OCI-LY1 (cell line): Measurements from ENCODE around the gene ZNF502.

ENCODE experiments used
- H2AFZ ChIP-seq: fragments of 200-600 bp; sonication (generic), shearing (Covaris generic); 2 replicates; pipeline ENCODE4 v1.6.0; 2014; ENCODE audit warnings: antibody characterized with exemption, mild to moderate bottlenecking, low read length
- H3F3A ChIP-seq: fragments of 200-600 bp; sonication (generic), shearing (Covaris generic); 2 replicates; pipeline ENCODE4 v1.6.0; 2014; ENCODE audit warnings: mild to moderate bottlenecking, antibody characterized with exemption, low read length, moderate library complexity; ENCODE audit not compliant: insufficient read depth
- H3K27ac ChIP-seq: fragments of 200-600 bp; sonication (generic); 2 replicates; pipeline ENCODE4 v1.5.1; 2014; ENCODE audit warnings: low read length, mixed run types, mild to moderate bottlenecking, low read depth; ENCODE audit not compliant: poor library complexity, severe bottlenecking
- H3K27me3 ChIP-seq: fragments of 200-600 bp; sonication (generic); 2 replicates; pipeline ENCODE4 v1.6.0; 2014; ENCODE audit warnings: antibody characterized with exemption, mild to moderate bottlenecking, low read length, moderate library complexity; ENCODE audit not compliant: insufficient read depth
- H3K36me3 ChIP-seq: fragments of 200-600 bp; sonication (generic); 2 replicates; pipeline ENCODE4 v1.6.1; 2014; ENCODE audit warnings: mild to moderate bottlenecking, antibody characterized with exemption, low read length, moderate library complexity, mixed read lengths; ENCODE audit not compliant: insufficient read depth
- H3K4me1 ChIP-seq: fragments of 200-600 bp; sonication (generic); 2 replicates; pipeline ENCODE4 v1.5.1; 2014; ENCODE audit warnings: mild to moderate bottlenecking, low read length, moderate library complexity; ENCODE audit not compliant: insufficient read depth, severe bottlenecking
- H3K4me2 ChIP-seq: fragments of 200-600 bp; sonication (generic), shearing (Covaris generic); 2 replicates; pipeline ENCODE4 v1.6.1; 2014; ENCODE audit warnings: low read length
- H3K4me3 ChIP-seq: fragments of 200-600 bp; sonication (generic); 2 replicates; pipeline ENCODE4 v1.5.1; 2014; ENCODE audit warnings: low read length, low read depth, mild to moderate bottlenecking, mixed read lengths; ENCODE audit not compliant: poor library complexity, severe bottlenecking
- H3K79me2 ChIP-seq: fragments of 200-600 bp; shearing (Covaris generic); 2 replicates; pipeline ENCODE4 v1.6.1; 2016; ENCODE audit warnings: mixed run types, low read length, mixed read lengths; ENCODE audit not compliant: insufficient read depth
- H3K9ac ChIP-seq: fragments of 200-600 bp; sonication (generic), shearing (Covaris generic); 2 replicates; pipeline ENCODE4 v1.6.1; 2014; ENCODE audit warnings: mild to moderate bottlenecking, low read length, mixed read lengths
- H3K9me2 ChIP-seq: fragments of 200-600 bp; sonication (generic), shearing (Covaris generic); 2 replicates; pipeline ENCODE4 v1.6.1; 2014; ENCODE audit warnings: low read depth, mild to moderate bottlenecking, low read length, mixed read lengths
- H3K9me3 ChIP-seq: fragments of 200-600 bp; shearing (Covaris generic); 2 replicates; pipeline ENCODE4 v1.6.1; 2014; ENCODE audit warnings: low read length, mixed read lengths
- H4K20me1 ChIP-seq: fragments of 200-600 bp; sonication (generic), shearing (Covaris generic); 2 replicates; pipeline ENCODE4 v1.6.0; 2016; ENCODE audit warnings: mild to moderate bottlenecking, low read length; ENCODE audit not compliant: insufficient read depth
- EZH2 ChIP-seq: fragments of 200-600 bp; sonication (generic), shearing (Covaris generic); IDR thresholded peaks from 2 replicates; pipeline ENCODE4 v1.8.0; 2017; ENCODE audit warnings: borderline replicate concordance, mixed run types, mild to moderate bottlenecking, antibody characterized with exemption, low read length, moderate library complexity, mixed read lengths
- TF ChIP-seq, protein P1 (sequence below): fragments of 200-600 bp; sonication (generic), shearing (Covaris generic); IDR thresholded peaks from 2 replicates; pipeline ENCODE4 v1.5.1; 2017; ENCODE audit warnings: mild to moderate bottlenecking, antibody characterized with exemption, low read length, moderate library complexity, mixed read lengths

ZNF502 gene

DNA sequence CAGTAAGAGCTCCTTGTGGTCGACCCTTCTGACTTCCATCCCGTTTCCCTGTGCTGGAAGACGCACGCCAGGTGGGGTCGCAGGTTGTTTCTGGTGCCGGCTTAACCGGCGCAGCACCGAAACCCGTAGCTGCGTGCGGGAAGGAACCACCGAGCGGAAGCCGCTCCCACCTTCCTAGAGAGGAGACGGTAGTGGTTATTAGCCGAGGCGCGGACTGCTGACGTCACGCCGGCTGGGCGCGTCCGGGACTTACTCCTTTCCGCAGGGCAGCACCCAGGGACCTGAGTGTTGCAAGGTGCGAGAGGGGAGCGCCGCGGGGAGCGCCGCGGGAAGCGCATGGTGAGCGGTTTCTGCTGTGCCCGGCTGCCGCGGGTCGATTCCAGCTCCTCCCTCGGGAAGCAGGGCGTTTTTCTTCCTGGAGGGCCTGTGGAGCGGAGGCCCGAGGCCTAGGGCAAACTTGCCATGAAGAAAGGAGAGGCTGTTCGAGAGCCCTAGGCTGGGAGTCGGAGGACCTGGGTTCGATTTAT lies 17.0 kb downstream of the ZNF502 start, which contains the start of gene ZNF501:
ZNF501 (plus strand) TSS at position 252 of the 527 bp plus-strand sequence. CDS start 4,787 bp downstream, outside the sequence.
- H3K36me3 ChIP-seq = no peaks in the 10 kb centered on the region
- H3K27me3 ChIP-seq = no peaks in the 10 kb centered on the region
- no peak for TF ChIP-seq EZH2
- TF ChIP-seq, protein P1, sequence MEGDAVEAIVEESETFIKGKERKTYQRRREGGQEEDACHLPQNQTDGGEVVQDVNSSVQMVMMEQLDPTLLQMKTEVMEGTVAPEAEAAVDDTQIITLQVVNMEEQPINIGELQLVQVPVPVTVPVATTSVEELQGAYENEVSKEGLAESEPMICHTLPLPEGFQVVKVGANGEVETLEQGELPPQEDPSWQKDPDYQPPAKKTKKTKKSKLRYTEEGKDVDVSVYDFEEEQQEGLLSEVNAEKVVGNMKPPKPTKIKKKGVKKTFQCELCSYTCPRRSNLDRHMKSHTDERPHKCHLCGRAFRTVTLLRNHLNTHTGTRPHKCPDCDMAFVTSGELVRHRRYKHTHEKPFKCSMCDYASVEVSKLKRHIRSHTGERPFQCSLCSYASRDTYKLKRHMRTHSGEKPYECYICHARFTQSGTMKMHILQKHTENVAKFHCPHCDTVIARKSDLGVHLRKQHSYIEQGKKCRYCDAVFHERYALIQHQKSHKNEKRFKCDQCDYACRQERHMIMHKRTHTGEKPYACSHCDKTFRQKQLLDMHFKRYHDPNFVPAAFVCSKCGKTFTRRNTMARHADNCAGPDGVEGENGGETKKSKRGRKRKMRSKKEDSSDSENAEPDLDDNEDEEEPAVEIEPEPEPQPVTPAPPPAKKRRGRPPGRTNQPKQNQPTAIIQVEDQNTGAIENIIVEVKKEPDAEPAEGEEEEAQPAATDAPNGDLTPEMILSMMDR = no peak
- no peaks in the 10 kb centered on the region for H3K9me2 ChIP-seq
- H3K27ac ChIP-seq = no peak within 1 kb of the TSS
- H2AFZ ChIP-seq = no peak within 1 kb of the TSS
- peak within 1 kb of the TSS; percentile 16; the same call in 1 of the 2 replicates for H3K4me2 ChIP-seq
- no peak within 1 kb of the TSS for H3K9ac ChIP-seq
- no peaks in the 10 kb centered on the region for H4K20me1 ChIP-seq
- H3K4me1 ChIP-seq = no peaks in the 10 kb centered on the region
- H3K4me3 ChIP-seq = peak within 1 kb of the TSS; percentile 7
- no peaks in the 10 kb centered on the region for H3F3A ChIP-seq
- no peaks in the 10 kb centered on the region for H3K79me2 ChIP-seq
- H3K9me3 ChIP-seq = peaks cover 26% of the 10 kb centered on the region

DNA sequence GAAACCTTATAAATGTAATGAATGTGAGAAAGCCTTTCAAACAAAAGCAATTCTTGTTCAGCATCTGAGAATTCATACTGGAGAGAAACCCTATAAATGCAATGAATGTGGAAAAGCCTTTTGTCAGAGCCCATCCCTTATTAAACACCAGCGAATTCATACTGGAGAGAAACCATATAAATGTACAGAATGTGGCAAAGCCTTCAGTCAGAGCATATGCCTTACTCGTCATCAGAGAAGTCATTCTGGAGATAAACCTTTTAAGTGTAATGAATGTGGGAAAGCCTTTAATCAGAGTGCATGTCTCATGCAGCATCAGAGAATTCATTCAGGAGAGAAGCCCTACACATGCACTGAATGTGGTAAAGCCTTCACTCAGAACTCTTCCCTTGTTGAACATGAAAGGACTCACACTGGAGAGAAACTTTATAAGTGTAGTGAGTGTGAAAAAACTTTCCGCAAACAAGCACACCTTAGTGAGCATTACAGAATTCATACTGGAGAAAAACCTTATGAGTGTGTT lies 22.2 kb downstream of the ZNF502 start:
- no peak overlapping the region for H3K4me2 ChIP-seq
- no peaks in the 10 kb centered on the region for H4K20me1 ChIP-seq
- no peaks in the 10 kb centered on the region for H3K27me3 ChIP-seq
- TF ChIP-seq, protein P1 = no peak
- no peak for TF ChIP-seq EZH2
- H3K79me2 ChIP-seq = no peaks in the 10 kb centered on the region
- H3K4me3 ChIP-seq = no peak overlapping the region
- no peaks in the 10 kb centered on the region for H3F3A ChIP-seq
- H2AFZ ChIP-seq = no peak overlapping the region
- no peak overlapping the region for H3K9ac ChIP-seq
- H3K27ac ChIP-seq = no peak overlapping the region
- H3K36me3 ChIP-seq = no peaks in the 10 kb centered on the region
- H3K9me2 ChIP-seq = no peaks in the 10 kb centered on the region
- H3K9me3 ChIP-seq = peaks cover 44% of the 10 kb centered on the region
- H3K4me1 ChIP-seq = no peaks in the 10 kb centered on the region

DNA sequence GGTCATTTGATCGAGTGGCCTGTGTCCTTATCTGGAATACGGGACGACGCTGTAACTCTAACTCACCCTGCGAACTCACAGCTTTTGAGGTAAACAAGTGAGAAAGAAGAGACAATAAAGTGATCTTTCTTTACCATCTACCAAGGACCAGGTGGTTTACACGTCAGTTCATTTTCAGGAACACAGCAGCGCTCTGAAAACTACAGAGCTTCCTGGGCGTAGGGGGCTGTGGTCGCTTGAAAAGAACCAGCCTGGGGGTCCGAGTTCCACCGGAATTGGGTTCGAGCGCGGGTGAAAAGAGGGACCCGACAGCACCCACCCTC lies 48.6 kb downstream of the ZNF502 start:
- no peaks in the 10 kb centered on the region for H3K9me2 ChIP-seq
- no peak for TF ChIP-seq EZH2
- TF ChIP-seq, protein P1 = no peak
- no peaks in the 10 kb centered on the region for H3K27me3 ChIP-seq
- peak overlapping the region; percentile 95 for H3K4me3 ChIP-seq
- H3K9me3 ChIP-seq = peaks cover 26% of the 10 kb centered on the region
- peak overlapping the region; percentile 56 for H3K27ac ChIP-seq
- peak overlapping the region; percentile 94 for H3K9ac ChIP-seq
- no peaks in the 10 kb centered on the region for H4K20me1 ChIP-seq
- H3K79me2 ChIP-seq = peaks cover 48% of the 10 kb centered on the region
- peaks cover 67% of the 10 kb centered on the region for H3K36me3 ChIP-seq
- peak overlapping the region; percentile 82 for H3K4me2 ChIP-seq
- H3K4me1 ChIP-seq = peaks cover 11% of the 10 kb centered on the region
- H2AFZ ChIP-seq = no peak overlapping the region; the same call in 1 of the 2 replicates
- no peaks in the 10 kb centered on the region for H3F3A ChIP-seq
